HEK293 (cell line): ENCODE data around the gene EXOC3L2.
"Not testable (repeated sequence)": the region's sequence is repeated elsewhere in the genome, so short reads cannot be mapped to it uniquely, and the experiment has no call there.

ENCODE experiments used
- CTCF ChIA-PET: fragments of 350-600 bp; formaldehyde crosslinking; extraction: SDS; loops from one replicate; lab custom pipeline; 2021; ENCODE audit warnings: antibody characterized with exemption; lab: Yijun Ruan, JAX
- POLR2A ChIA-PET: fragments of 300-600 bp; formaldehyde crosslinking; extraction: SDS; loops from one replicate; lab custom pipeline; 2020; ENCODE audit warnings: antibody characterized with exemption, inconsistent platforms; lab: Yijun Ruan, JAX
- H3K27ac ChIP-seq: fragments of 200-500 bp; sonication (Bioruptor generic); 2 replicates; pipeline ENCODE4 v1.5.1; 2014; ENCODE audit warnings: low read depth, low read length, control low read depth, inconsistent platforms; ENCODE audit errors: extremely low read depth
- H3K36me3 ChIP-seq, 2 experiments: fragments of 200-500 bp in 1 of 2; sonication (Bioruptor generic) in 1 of 2; 1 replicate in 1 of 2; 2 replicates in 1 of 2; pipeline ENCODE4 v1.5.1; 2014 to 2017; ENCODE audit warnings: inconsistent platforms in 2 of 2, low read length in 2 of 2; ENCODE audit not compliant: control insufficient read depth in 2 of 2, insufficient read depth in 1 of 2
- H3K4me1 ChIP-seq: fragments of 200-500 bp; sonication (Bioruptor generic); 2 replicates; pipeline ENCODE4 v1.5.1; 2014; ENCODE audit warnings: mild to moderate bottlenecking, low read length, inconsistent platforms; ENCODE audit not compliant: control insufficient read depth, insufficient read depth
- H3K4me3 ChIP-seq: 2 replicates; pipeline ENCODE4 v1.5.1; 2011; ENCODE audit warnings: low read depth, mild to moderate bottlenecking, control low read depth, low read length, moderate library complexity
- H3K9me3 ChIP-seq: fragments of 200-500 bp; sonication (Bioruptor generic); 2 replicates; pipeline ENCODE4 v1.5.1; 2014; ENCODE audit warnings: low read depth, low read length, inconsistent platforms; ENCODE audit not compliant: control insufficient read depth, insufficient read depth
- KLF1 ChIP-seq: fragments of 450-650 bp; formaldehyde crosslinking; IDR thresholded peaks from 2 replicates; pipeline ENCODE4 v1.5.1; 2016; ENCODE audit warnings: missing biosample characterization, missing genetic modification characterization
- KLF9 ChIP-seq: fragments of 450-650 bp; formaldehyde crosslinking; IDR thresholded peaks from 2 replicates; pipeline ENCODE4 v1.5.1; 2016; ENCODE audit warnings: missing biosample characterization, missing genetic modification characterization, low read depth
- REPIN1 ChIP-seq: fragments of 450-650 bp; formaldehyde crosslinking; IDR thresholded peaks from 2 replicates; pipeline ENCODE4 v1.5.1; 2017; ENCODE audit warnings: missing biosample characterization, missing genetic modification characterization, low read depth
- SP7 ChIP-seq: fragments of 450-650 bp; formaldehyde crosslinking; IDR thresholded peaks from 2 replicates; pipeline ENCODE4 v1.5.1; 2016; ENCODE audit warnings: missing biosample characterization, missing genetic modification characterization
- YY1 ChIP-seq: fragments of 450-650 bp; formaldehyde crosslinking; IDR thresholded peaks from 2 replicates; pipeline ENCODE4 v1.5.1; 2018; ENCODE audit warnings: missing biosample characterization, missing genetic modification characterization
- ZFP3 ChIP-seq: fragments of 450-650 bp; formaldehyde crosslinking; IDR thresholded peaks from 2 replicates; pipeline ENCODE4 v1.5.1; 2016; ENCODE audit warnings: low read depth, missing biosample characterization, missing genetic modification characterization
- ZNF23 ChIP-seq: fragments of 450-650 bp; formaldehyde crosslinking; IDR thresholded peaks from 2 replicates; pipeline ENCODE4 v1.5.1; 2016; ENCODE audit warnings: missing biosample characterization, missing genetic modification characterization, borderline replicate concordance
- ZNF366 ChIP-seq: fragments of 450-650 bp; formaldehyde crosslinking; conservative IDR thresholded peaks from 2 replicates; pipeline ENCODE4 v1.5.1; 2016; ENCODE audit warnings: missing biosample characterization, missing genetic modification characterization
- ZNF514 ChIP-seq: fragments of 450-650 bp; formaldehyde crosslinking; IDR thresholded peaks from 2 replicates; pipeline ENCODE4 v1.5.1; 2016; ENCODE audit warnings: missing biosample characterization, missing genetic modification characterization
- ZNF530 ChIP-seq: fragments of 450-650 bp; formaldehyde crosslinking; IDR thresholded peaks from 2 replicates; pipeline ENCODE4 v1.5.1; 2016; ENCODE audit warnings: low read depth, missing biosample characterization, missing genetic modification characterization
- ZNF596 ChIP-seq: fragments of 450-650 bp; IDR thresholded peaks from 2 replicates; pipeline ENCODE4 v1.5.0; 2018; ENCODE audit warnings: missing biosample characterization, mild to moderate bottlenecking, missing genetic modification characterization, moderate library complexity
- ZNF623 ChIP-seq: fragments of 450-650 bp; formaldehyde crosslinking; IDR thresholded peaks from 2 replicates; pipeline ENCODE4 v1.5.1; 2016; ENCODE audit warnings: missing biosample characterization, missing genetic modification characterization
- ZNF701 ChIP-seq: fragments of 450-650 bp; formaldehyde crosslinking; IDR thresholded peaks from 2 replicates; pipeline ENCODE4 v1.5.1; 2016; ENCODE audit warnings: missing biosample characterization, missing genetic modification characterization
- TF ChIP-seq, protein P1 (sequence below): fragments of 450-650 bp; formaldehyde crosslinking; IDR thresholded peaks from 2 replicates; pipeline ENCODE4 v1.5.1; 2016; ENCODE audit warnings: missing biosample characterization, missing genetic modification characterization
- TF ChIP-seq, protein P2 (sequence below): fragments of 450-650 bp; formaldehyde crosslinking; IDR thresholded peaks from 2 replicates; pipeline ENCODE4 v1.5.1; 2016; ENCODE audit warnings: missing biosample characterization, missing genetic modification characterization
- TF ChIP-seq, protein P3 (sequence below): fragments of 450-650 bp; IDR thresholded peaks from 2 replicates; pipeline ENCODE4 v1.5.1; 2018; ENCODE audit warnings: missing biosample characterization, missing genetic modification characterization
- TF ChIP-seq, protein P4 (sequence below): fragments of 450-650 bp; formaldehyde crosslinking; IDR thresholded peaks from 2 replicates; pipeline ENCODE4 v1.5.1; 2016; ENCODE audit warnings: missing biosample characterization, missing genetic modification characterization

EXOC3L2 gene

DNA sequence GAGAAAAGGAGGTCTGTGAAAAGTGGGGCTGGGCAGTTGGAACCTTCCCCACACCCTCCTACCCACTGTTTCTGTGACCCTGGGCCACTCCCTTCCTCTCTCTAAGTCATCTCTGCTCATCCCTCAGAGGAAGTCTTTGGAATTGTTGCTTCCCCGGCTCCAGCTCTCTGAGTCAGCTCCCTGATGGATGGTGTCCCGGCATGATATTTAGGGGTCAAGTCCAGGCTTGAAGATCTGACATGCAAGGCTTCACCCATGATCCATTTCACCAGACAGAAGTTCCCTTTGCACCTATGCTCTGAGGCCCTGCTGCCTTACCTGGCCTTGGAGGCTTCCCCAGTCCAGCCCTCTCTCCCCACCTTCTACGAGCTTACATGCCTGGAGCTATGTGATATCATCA lies 13.3 kb downstream of the EXOC3L2 start:
- H3K4me3 ChIP-seq = no peak overlapping the region
- no peaks in the 10 kb centered on the region for H3K4me1 ChIP-seq
- ChIA-PET POLR2A (interaction anchor here (0.7 kb wide), 1 partner anchor 389 kb away, joined by 6 read pairs; no protein-coding TSS in a partner anchor), CTCF (interaction anchor here (0.6 kb wide), 1 partner anchor 532 kb away, joined by 4 read pairs; no protein-coding TSS in a partner anchor)
- no peak for TF ChIP-seq KLF9
- no peak for TF ChIP-seq ZFP3 (tag by site-specific recombination)
- TF ChIP-seq ZNF701 = no peak
- no peak for TF ChIP-seq KLF1 (tag by site-specific recombination)
- TF ChIP-seq ZNF366 = no peak
- TF ChIP-seq REPIN1 = no peak
- TF ChIP-seq ZNF596 = no peak
- TF ChIP-seq ZNF530 = no peak
- TF ChIP-seq ZNF23 (tag by site-specific recombination) = no peak
- H3K9me3 ChIP-seq = no peaks in the 10 kb centered on the region
- H3K27ac ChIP-seq = no peak overlapping the region
- no peaks in the 10 kb centered on the region for H3K36me3 ChIP-seq

DNA sequence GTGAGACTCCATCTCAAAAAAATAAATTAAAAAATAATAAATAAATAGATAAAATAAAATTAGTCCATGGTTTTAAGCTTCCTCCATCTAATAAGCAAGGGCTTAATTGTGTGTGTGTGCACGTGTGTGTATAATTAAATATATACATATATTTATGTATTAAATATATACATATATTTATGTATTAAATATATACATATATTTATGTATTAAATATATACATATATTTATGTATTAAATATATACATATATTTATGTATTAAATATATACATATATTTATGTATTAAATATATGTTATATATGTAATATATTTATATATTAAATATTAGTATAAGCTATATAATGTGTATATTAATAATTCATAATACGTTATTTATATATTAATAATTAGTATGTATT lies 16.2 kb downstream of the EXOC3L2 start:
- H3K36me3 ChIP-seq, POLR2A ChIA-PET, H3K27ac ChIP-seq, H3K4me1 ChIP-seq, H3K9me3 ChIP-seq, H3K4me3 ChIP-seq: not testable (repeated sequence)
- CTCF ChIA-PET = interaction anchor here (0.6 to 1.7 kb wide), 3 partner anchors 15 to 540 kb away, joined by 4 read pairs; partner anchors contain the start of gene SIX5

DNA sequence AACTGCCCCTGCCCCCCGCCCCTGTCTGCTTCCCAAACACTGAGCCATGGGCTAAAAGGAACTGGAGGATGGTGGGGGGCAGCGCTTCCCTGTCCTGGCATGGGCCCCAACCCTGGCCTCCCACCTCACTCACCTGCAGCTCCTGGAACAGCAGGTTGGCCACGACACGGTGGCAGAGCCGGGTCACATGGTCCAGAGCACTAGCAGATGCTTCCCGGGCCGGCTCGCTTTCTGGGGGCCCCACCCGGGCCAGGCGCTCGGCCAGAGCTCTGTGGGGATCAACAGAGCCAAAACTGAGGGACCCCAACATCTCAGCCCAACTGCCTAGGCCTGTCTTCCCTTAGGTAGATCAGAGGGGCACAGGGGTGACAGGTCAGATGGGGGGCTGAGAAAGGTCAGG lies 20.6 kb downstream of the EXOC3L2 start:
- H3K36me3 ChIP-seq = no peaks in the 10 kb centered on the region
- ChIA-PET CTCF (interaction anchor here (0.7 kb wide), 1 partner anchor 55 kb away, joined by 5 read pairs; no protein-coding TSS in a partner anchor), POLR2A (no interaction called here)
- no peaks in the 10 kb centered on the region for H3K9me3 ChIP-seq
- no peak overlapping the region for H3K27ac ChIP-seq
- H3K4me1 ChIP-seq = no peaks in the 10 kb centered on the region
- TF ChIP-seq YY1 (tag by site-specific recombination) = no peak
- TF ChIP-seq, protein P1, sequence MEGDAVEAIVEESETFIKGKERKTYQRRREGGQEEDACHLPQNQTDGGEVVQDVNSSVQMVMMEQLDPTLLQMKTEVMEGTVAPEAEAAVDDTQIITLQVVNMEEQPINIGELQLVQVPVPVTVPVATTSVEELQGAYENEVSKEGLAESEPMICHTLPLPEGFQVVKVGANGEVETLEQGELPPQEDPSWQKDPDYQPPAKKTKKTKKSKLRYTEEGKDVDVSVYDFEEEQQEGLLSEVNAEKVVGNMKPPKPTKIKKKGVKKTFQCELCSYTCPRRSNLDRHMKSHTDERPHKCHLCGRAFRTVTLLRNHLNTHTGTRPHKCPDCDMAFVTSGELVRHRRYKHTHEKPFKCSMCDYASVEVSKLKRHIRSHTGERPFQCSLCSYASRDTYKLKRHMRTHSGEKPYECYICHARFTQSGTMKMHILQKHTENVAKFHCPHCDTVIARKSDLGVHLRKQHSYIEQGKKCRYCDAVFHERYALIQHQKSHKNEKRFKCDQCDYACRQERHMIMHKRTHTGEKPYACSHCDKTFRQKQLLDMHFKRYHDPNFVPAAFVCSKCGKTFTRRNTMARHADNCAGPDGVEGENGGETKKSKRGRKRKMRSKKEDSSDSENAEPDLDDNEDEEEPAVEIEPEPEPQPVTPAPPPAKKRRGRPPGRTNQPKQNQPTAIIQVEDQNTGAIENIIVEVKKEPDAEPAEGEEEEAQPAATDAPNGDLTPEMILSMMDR (tag by site-specific recombination) = no peak
- H3K4me3 ChIP-seq = no peak overlapping the region

DNA sequence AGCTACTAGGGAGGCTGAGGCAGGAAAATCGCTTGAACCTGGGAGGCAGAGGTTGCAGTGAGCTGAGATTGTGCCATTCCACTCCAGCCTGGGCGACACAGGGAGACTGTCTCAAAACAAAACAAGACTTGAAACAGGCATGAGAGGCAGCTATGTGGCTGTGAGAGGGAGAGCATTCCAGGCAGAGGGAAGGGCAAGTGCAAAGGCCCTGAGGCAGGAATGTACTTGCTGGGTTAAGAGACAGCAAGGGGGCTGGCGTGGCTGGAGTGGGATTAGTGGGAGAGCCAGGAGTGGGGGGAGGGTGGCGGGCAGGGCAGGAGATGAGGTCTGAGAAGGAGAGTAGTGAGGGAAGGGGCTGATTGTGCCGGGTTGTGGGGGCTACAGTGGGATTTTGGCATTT lies 21.3 kb downstream of the EXOC3L2 start:
- Histone ChIP-seq H3K4me1 (no peaks in the 10 kb centered on the region), H3K36me3 (no peaks in the 10 kb centered on the region), H3K4me3 (no peak overlapping the region), H3K27ac (no peak overlapping the region), H3K9me3 (no peaks in the 10 kb centered on the region)
- TF ChIP-seq, protein P2, sequence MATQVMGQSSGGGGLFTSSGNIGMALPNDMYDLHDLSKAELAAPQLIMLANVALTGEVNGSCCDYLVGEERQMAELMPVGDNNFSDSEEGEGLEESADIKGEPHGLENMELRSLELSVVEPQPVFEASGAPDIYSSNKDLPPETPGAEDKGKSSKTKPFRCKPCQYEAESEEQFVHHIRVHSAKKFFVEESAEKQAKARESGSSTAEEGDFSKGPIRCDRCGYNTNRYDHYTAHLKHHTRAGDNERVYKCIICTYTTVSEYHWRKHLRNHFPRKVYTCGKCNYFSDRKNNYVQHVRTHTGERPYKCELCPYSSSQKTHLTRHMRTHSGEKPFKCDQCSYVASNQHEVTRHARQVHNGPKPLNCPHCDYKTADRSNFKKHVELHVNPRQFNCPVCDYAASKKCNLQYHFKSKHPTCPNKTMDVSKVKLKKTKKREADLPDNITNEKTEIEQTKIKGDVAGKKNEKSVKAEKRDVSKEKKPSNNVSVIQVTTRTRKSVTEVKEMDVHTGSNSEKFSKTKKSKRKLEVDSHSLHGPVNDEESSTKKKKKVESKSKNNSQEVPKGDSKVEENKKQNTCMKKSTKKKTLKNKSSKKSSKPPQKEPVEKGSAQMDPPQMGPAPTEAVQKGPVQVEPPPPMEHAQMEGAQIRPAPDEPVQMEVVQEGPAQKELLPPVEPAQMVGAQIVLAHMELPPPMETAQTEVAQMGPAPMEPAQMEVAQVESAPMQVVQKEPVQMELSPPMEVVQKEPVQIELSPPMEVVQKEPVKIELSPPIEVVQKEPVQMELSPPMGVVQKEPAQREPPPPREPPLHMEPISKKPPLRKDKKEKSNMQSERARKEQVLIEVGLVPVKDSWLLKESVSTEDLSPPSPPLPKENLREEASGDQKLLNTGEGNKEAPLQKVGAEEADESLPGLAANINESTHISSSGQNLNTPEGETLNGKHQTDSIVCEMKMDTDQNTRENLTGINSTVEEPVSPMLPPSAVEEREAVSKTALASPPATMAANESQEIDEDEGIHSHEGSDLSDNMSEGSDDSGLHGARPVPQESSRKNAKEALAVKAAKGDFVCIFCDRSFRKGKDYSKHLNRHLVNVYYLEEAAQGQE = no peak
- no peak for TF ChIP-seq ZNF514 (tag by site-specific recombination)
- TF ChIP-seq ZNF623 (tag by site-specific recombination) = peak; percentile 98
- no peak for TF ChIP-seq SP7 (tag by site-specific recombination)
- TF ChIP-seq, protein P3, sequence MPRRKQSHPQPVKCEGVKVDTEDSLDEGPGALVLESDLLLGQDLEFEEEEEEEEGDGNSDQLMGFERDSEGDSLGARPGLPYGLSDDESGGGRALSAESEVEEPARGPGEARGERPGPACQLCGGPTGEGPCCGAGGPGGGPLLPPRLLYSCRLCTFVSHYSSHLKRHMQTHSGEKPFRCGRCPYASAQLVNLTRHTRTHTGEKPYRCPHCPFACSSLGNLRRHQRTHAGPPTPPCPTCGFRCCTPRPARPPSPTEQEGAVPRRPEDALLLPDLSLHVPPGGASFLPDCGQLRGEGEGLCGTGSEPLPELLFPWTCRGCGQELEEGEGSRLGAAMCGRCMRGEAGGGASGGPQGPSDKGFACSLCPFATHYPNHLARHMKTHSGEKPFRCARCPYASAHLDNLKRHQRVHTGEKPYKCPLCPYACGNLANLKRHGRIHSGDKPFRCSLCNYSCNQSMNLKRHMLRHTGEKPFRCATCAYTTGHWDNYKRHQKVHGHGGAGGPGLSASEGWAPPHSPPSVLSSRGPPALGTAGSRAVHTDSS (tag by site-specific recombination) = no peak
- TF ChIP-seq, protein P4, sequence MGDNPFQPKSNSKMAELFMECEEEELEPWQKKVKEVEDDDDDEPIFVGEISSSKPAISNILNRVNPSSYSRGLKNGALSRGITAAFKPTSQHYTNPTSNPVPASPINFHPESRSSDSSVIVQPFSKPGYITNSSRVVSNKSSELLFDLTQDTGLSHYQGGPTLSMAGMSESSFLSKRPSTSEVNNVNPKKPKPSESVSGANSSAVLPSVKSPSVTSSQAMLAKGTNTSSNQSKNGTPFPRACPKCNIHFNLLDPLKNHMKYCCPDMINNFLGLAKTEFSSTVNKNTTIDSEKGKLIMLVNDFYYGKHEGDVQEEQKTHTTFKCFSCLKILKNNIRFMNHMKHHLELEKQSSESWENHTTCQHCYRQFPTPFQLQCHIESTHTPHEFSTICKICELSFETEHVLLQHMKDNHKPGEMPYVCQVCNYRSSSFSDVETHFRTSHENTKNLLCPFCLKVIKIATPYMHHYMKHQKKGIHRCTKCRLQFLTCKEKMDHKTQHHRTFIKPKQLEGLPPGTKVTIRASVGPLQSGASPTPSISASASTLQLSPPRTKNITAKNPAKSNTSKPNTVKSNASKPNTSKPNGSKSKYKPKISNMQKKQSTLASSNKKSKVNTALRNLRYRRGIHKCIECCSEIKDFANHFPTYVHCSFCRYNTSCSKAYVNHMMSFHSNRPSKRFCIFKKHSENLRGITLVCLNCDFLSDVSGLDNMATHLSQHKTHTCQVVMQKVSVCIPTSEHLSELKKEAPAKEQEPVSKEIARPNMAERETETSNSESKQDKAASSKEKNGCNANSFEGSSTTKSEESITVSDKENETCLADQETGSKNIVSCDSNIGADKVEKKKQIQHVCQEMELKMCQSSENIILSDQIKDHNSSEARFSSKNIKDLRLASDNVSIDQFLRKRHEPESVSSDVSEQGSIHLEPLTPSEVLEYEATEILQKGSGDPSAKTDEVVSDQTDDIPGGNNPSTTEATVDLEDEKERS (tag by site-specific recombination) = 0 out of 2 replicates have a peak, but pooled peaks have one; percentile 73
- ChIA-PET CTCF (interaction anchor here (0.7 to 1.3 kb wide), 3 partner anchors 13 to 41 kb away, joined by 3 to 4 read pairs (median 4); no protein-coding TSS in a partner anchor), POLR2A (no interaction called here)
